ENCODE data around the gene APC2. TPM values are rescaled to one million over a fixed set of nuclear protein-coding genes. Genes with fewer than 3 reads are reported as not detected.

APC2 gene
- total RNA-seq, 2 experiments from 2014 or later: 0.07 to 0.29 TPM

- Mint-ChIP-seq H3K4me3 (no peak overlapping the region), H3K27me3 (no peaks in the 10 kb centered on the region), H3K4me1 (ENCODE audit: low read depth) (no peaks in the 10 kb centered on the region), H3K9me3 (no peaks in the 10 kb centered on the region), H3K36me3 (ENCODE audit: low read depth) (peaks cover 36% of the 10 kb centered on the region), H3K27ac (no peak overlapping the region)
- intact Hi-C loops (cut with micrococcal nuclease): no loop called here
- CTCF ChIA-PET: no interaction called here
- ATAC-seq: no peak
- TF ChIP-seq CTCF (IDR thresholded peaks at IDR 0.05): no peak
- no peak for DNase-seq
- POLR2A ChIA-PET: interaction anchor here (0.8 to 1.5 kb wide), 2 partner anchors 12 to 13 kb away, joined by 3 to 4 read pairs; partner anchors contain the start of gene RPS15
Observed at GRCh38 chr19:1424192-1424955, 25.5 kb upstream of the APC2 start.

DNA sequence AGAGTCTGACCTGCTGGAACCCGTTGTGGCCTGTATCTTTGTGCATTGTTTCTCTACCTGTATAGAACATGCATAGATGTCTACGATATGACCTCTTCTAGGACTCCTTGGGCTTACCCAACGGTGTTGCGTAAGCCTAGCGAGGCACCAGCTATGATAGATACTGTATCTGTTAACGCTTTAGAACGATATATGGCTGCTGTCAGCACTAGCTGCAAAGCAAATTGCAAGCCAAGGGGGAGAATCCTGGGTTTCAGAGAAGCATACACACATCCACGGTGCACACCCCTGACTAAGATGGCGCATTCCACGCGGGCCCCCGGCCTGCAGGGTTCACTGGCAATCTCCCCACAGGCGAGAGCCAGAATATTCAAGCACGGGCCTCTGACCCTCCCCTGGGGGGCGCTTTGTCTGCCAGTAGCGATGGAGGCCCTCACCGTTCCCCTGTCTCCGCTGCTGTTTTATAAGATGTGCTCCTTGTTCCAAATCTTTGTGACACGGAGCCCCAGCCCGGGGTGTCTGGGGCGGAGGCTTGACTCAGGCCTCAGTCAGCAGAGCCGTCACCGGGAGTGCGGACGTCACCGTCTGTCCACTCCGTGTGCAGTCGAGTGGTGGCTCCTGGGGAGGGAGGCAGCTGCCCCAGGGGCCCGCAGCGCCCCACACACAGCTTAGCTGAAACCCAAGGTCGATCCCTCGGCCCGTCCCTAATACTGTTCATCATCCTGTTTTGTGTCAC, 24.7 kb upstream of the APC2 start:
- CTCF ChIA-PET: no interaction called here
- Mint-ChIP-seq H3K4me1 (ENCODE audit: low read depth) (no peaks in the 10 kb centered on the region), H3K9me3 (no peaks in the 10 kb centered on the region), H3K36me3 (ENCODE audit: low read depth) (peaks cover 32% of the 10 kb centered on the region), H3K27ac (no peak overlapping the region), H3K27me3 (no peaks in the 10 kb centered on the region), H3K4me3 (no peak overlapping the region)
- ATAC-seq (no peak), DNase-seq (no peak)
- intact Hi-C loops (cut with micrococcal nuclease): no loop called here
- TF ChIP-seq CTCF (IDR thresholded peaks at IDR 0.05): no peak
- POLR2A ChIA-PET: interaction anchor here (0.8 to 1.3 kb wide), 2 partner anchors 13 to 15 kb away, joined by 3 to 5 read pairs; partner anchors contain the start of gene RPS15

DNA sequence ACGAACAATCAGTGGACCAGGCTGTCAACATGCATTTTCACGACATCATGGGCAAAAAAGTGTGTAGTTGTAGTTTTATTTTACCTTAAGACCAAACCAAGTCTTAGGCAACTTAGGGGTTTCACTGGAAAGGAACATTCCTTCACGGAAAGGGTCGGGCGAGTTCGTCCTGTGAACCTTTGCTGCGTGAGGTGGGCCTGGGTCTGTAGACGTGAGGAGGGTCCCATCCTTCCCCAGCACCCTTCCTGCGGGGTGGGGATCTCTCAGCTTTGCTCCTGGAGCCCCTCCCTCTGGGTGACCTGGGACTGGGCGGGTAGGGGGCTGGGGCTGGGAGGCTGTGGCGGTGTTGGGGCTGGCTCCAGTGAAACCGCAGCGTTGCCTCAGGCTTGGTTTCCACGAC, 24.0 kb upstream of the APC2 start:
- intact Hi-C loops (cut with micrococcal nuclease): no loop called here
- TF ChIP-seq CTCF (IDR thresholded peaks at IDR 0.05): no peak
- H3K36me3 Mint-ChIP-seq (ENCODE audit: low read depth): peaks cover 28% of the 10 kb centered on the region
- H3K4me3 Mint-ChIP-seq: no peak overlapping the region
- POLR2A ChIA-PET: interaction anchor here (1.3 kb wide), 1 partner anchor 14 kb away, joined by 5 read pairs; no protein-coding TSS in a partner anchor
- no peak for ATAC-seq
- no peaks in the 10 kb centered on the region for H3K4me1 Mint-ChIP-seq (ENCODE audit: low read depth)
- no peak for DNase-seq
- no peaks in the 10 kb centered on the region for H3K27me3 Mint-ChIP-seq
- no peak overlapping the region for H3K27ac Mint-ChIP-seq
- CTCF ChIA-PET: no interaction called here
- H3K9me3 Mint-ChIP-seq: no peaks in the 10 kb centered on the region

DNA sequence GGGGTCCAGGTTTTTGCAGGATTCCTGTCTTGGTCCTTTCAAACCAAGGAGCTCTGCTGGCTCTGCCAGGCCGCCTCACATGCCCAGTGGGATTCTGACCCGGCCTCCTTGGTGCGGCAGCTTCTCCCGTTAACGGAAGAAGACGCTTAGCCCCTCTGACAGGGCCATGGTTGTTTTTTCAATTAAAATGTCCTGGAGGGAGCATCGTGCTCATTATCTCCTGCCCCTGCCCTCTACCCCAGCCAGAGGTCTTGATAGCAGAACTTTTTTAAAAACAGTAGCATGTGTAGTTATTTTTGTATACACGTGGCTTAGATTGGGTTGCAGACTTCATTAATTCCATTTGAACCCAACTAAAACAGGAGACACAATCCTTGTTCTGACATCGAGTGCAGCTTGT, 23.2 kb upstream of the APC2 start:
- ChIA-PET POLR2A (interaction anchor here (0.7 to 1.0 kb wide), 2 partner anchors 12 to 27 kb away, joined by 3 read pairs; partner anchors contain the start of gene RPS15), CTCF (no interaction called here)
- intact Hi-C loops (cut with micrococcal nuclease): no loop called here
- H3K4me1 Mint-ChIP-seq (ENCODE audit: low read depth): no peaks in the 10 kb centered on the region
- no peak for TF ChIP-seq CTCF (IDR thresholded peaks at IDR 0.05)
- H3K36me3 Mint-ChIP-seq (ENCODE audit: low read depth): peaks cover 30% of the 10 kb centered on the region
- H3K27me3 Mint-ChIP-seq: no peaks in the 10 kb centered on the region
- H3K4me3 Mint-ChIP-seq: no peak overlapping the region
- H3K9me3 Mint-ChIP-seq: no peaks in the 10 kb centered on the region
- H3K27ac Mint-ChIP-seq: no peak overlapping the region
- no peak for ATAC-seq
- no peak for DNase-seq

Measured in activated CD8-positive, alpha-beta T cell treated with anti-CD3 and anti-CD28 coated beads for 36 hours (primary cell).